Endodermal cell (in vitro differentiated cells): ENCODE results near the gene CYP2B6. TPM values are rescaled to one million over a fixed set of nuclear protein-coding genes. Genes with fewer than 3 reads are reported as not detected.
A peak's percentile ranks its signal among the peaks of the same experiment; 100 is the strongest.

ENCODE experiments used
- DNase-seq: peaks from one replicate; pipeline ENCODE4 v3.0.0-alpha.2; 2017
- H3K27ac ChIP-seq: 2 replicates; pipeline ENCODE4 v1.5.1; 2013; ENCODE audit warnings: mild to moderate bottlenecking, low read depth, low read length, moderate library complexity
- H3K27me3 ChIP-seq: 2 replicates; pipeline ENCODE4 v1.6.1; 2013; ENCODE audit warnings: mild to moderate bottlenecking, low read length, moderate library complexity; ENCODE audit not compliant: insufficient read depth, control insufficient read depth, poor library complexity, severe bottlenecking
- H3K36me3 ChIP-seq: 2 replicates; pipeline ENCODE4 v1.7.0; 2013; ENCODE audit warnings: mild to moderate bottlenecking, low read length, moderate library complexity; ENCODE audit not compliant: control insufficient read depth, insufficient read depth
- H3K4me1 ChIP-seq: one replicate; pipeline ENCODE4 v1.7.0; 2013; ENCODE audit warnings: low read length; ENCODE audit not compliant: control insufficient read depth, insufficient read depth
- H3K4me3 ChIP-seq: 2 replicates; pipeline ENCODE4 v1.5.1; 2013; ENCODE audit warnings: mild to moderate bottlenecking, low read length, moderate library complexity
- H3K9ac ChIP-seq: 2 replicates; pipeline ENCODE4 v1.6.1; 2013; ENCODE audit warnings: mild to moderate bottlenecking, low read length, moderate library complexity; ENCODE audit not compliant: poor library complexity, severe bottlenecking; ENCODE audit errors: extremely low read depth
- H3K9me3 ChIP-seq: 2 replicates; pipeline ENCODE4 v1.6.1; 2013; ENCODE audit warnings: mild to moderate bottlenecking, low read length, moderate library complexity; ENCODE audit not compliant: control insufficient read depth
- H3K27ac Mint-ChIP-seq: 2 replicates; pipeline ENCODE4 v1.8.0; 2020; ENCODE audit warnings: mixed read lengths
- H3K27me3 Mint-ChIP-seq: 2 replicates; pipeline ENCODE4 v1.8.0; 2021; ENCODE audit warnings: mild to moderate bottlenecking, mixed read lengths; ENCODE audit not compliant: insufficient read depth
- H3K36me3 Mint-ChIP-seq: 2 replicates; pipeline ENCODE4 v1.8.0; 2020; ENCODE audit warnings: low read depth, mixed read lengths
- H3K4me1 Mint-ChIP-seq: 2 replicates; pipeline ENCODE4 v1.8.0; 2020; ENCODE audit warnings: mixed read lengths
- H3K4me3 Mint-ChIP-seq: 2 replicates; pipeline ENCODE4 v1.8.0; 2020; ENCODE audit warnings: mild to moderate bottlenecking, moderate library complexity, mixed read lengths
- H3K9me3 Mint-ChIP-seq: 2 replicates; pipeline ENCODE4 v1.8.0; 2020; ENCODE audit warnings: mild to moderate bottlenecking, mixed read lengths
- CTCF ChIP-seq: fragments of 200-600 bp; sonication (generic); conservative IDR thresholded peaks from 2 replicates; pipeline ENCODE4 v1.5.0; 2021; ENCODE audit warnings: antibody characterized with exemption, mild to moderate bottlenecking
- WGBS, 2 experiments: methylation state at CpG; one replicate each; pipeline versions ENCODE4 v1.1.5 to v1.1.7; 2013; ENCODE audit warnings: missing lambda C conversion rate in 2 of 2, mixed read lengths in 1 of 2; ENCODE audit not compliant: insufficient coverage in 1 of 2, insufficient read length in 1 of 2; 5-methylcytosine and 5-hydroxymethylcytosine counted together
- total RNA-seq, 2 donors: library from RNA; stranded (reverse); fragmentation: NEBNext Ultra II Directional in 1 of 2; extraction: Animal tissue kit (Norgen Biotek cat#: 25700) in 1 of 2; gene quantifications; 2 replicates in 1 of 2; 3 replicates in 1 of 2; pipeline ENCODE4 v1.2.1, GENCODE V29; 2021

CYP2B6 gene
- total RNA-seq, 2 donors from 2014 or later = 0.75 TPM; not detected in 1

- Mint-ChIP-seq H3K4me1 (no peaks in the 10 kb centered on the region), H3K9me3 (no peaks in the 10 kb centered on the region), H3K36me3 (no peaks in the 10 kb centered on the region), H3K27me3 (peaks cover 6% of the 10 kb centered on the region), H3K27ac (no peak overlapping the region), H3K4me3 (no peak overlapping the region)
- Histone ChIP-seq H3K4me3 (no peak overlapping the region), H3K27ac (no peak overlapping the region), H3K9me3 (no peaks in the 10 kb centered on the region), H3K27me3 (no peaks in the 10 kb centered on the region), H3K9ac (no peak overlapping the region), H3K4me1 (no peaks in the 10 kb centered on the region), H3K36me3 (no peaks in the 10 kb centered on the region)
- peak; percentile 21 for DNase-seq
- WGBS, 2 experiments = 95 to 100% methylated on average over 2 to 9 of the region's 12 CpGs
- no peak for TF ChIP-seq CTCF
Measured at GRCh38 chr19:41016488-41017071, 25.5 kb downstream of the CYP2B6 start.

GRCh38 chr19:41018736-41019290, 27.7 kb downstream of the CYP2B6 start:
- peaks cover 12% of the 10 kb centered on the region for H3K27me3 Mint-ChIP-seq
- H3K4me3 ChIP-seq = no peak overlapping the region
- TF ChIP-seq CTCF = no peak
- H3K27ac ChIP-seq = no peak overlapping the region
- no peak overlapping the region for H3K9ac ChIP-seq
- H3K4me1 ChIP-seq = peaks cover 2% of the 10 kb centered on the region
- H3K27ac Mint-ChIP-seq = no peak overlapping the region
- no peaks in the 10 kb centered on the region for H3K9me3 ChIP-seq
- no peaks in the 10 kb centered on the region for H3K36me3 Mint-ChIP-seq
- no peaks in the 10 kb centered on the region for H3K9me3 Mint-ChIP-seq
- no peak overlapping the region for H3K4me3 Mint-ChIP-seq
- H3K36me3 ChIP-seq = no peaks in the 10 kb centered on the region
- DNase-seq = peak; percentile 23
- 91 to 95% methylated on average over 13 to 15 of the region's 15 CpGs for WGBS, 2 experiments
- peaks cover 8% of the 10 kb centered on the region for H3K4me1 Mint-ChIP-seq
- H3K27me3 ChIP-seq = no peaks in the 10 kb centered on the region

GRCh38 chr19:41019346-41019745, 28.3 kb downstream of the CYP2B6 start:
- H3K9me3 ChIP-seq = no peaks in the 10 kb centered on the region
- Mint-ChIP-seq H3K27me3 (peaks cover 18% of the 10 kb centered on the region), H3K9me3 (no peaks in the 10 kb centered on the region), H3K27ac (no peak overlapping the region), H3K36me3 (no peaks in the 10 kb centered on the region), H3K4me3 (no peak overlapping the region), H3K4me1 (peaks cover 8% of the 10 kb centered on the region)
- no peaks in the 10 kb centered on the region for H3K36me3 ChIP-seq
- WGBS, 2 experiments = 77 to 88% methylated on average over 3 to 5 of the region's 5 CpGs
- peaks cover 2% of the 10 kb centered on the region for H3K27me3 ChIP-seq
- TF ChIP-seq CTCF = no peak
- H3K4me1 ChIP-seq = peaks cover 2% of the 10 kb centered on the region
- peak; percentile 30 for DNase-seq
- H3K4me3 ChIP-seq = no peak overlapping the region
- no peak overlapping the region for H3K27ac ChIP-seq
- no peak overlapping the region for H3K9ac ChIP-seq
